ENCODE results near the gene NEK6. TPM values are rescaled to one million over a fixed set of nuclear protein-coding genes. Genes with fewer than 3 reads are reported as not detected.

The NEK6 gene
- total RNA-seq, 1 donor from 2014 or later, result 115 TPM

- H3K9me3 Mint-ChIP-seq (ENCODE audit: unreplicated experiment), result no peaks in the 10 kb centered on the region
- no peak for TF ChIP-seq CTCF (IDR thresholded peaks at IDR 0.05)
- no peak overlapping the region for H3K27ac Mint-ChIP-seq (ENCODE audit: unreplicated experiment)
- no peak for DNase-seq (ENCODE audit: extremely low spot score, unreplicated experiment)
- H3K36me3 Mint-ChIP-seq (ENCODE audit: unreplicated experiment), result peaks cover 15% of the 10 kb centered on the region
- no peaks in the 10 kb centered on the region for H3K27me3 Mint-ChIP-seq (ENCODE audit: unreplicated experiment)
- no peak overlapping the region for H3K4me3 Mint-ChIP-seq (ENCODE audit: unreplicated experiment)
- peaks cover 8% of the 10 kb centered on the region for H3K4me1 Mint-ChIP-seq (ENCODE audit: unreplicated experiment)
Measured at GRCh38 chr9:124363326-124364096, 105.8 kb downstream of the NEK6 start.

GRCh38 chr9:124364141-124364540 lies 106.4 kb downstream of the NEK6 start:
- no peak for DNase-seq (ENCODE audit: extremely low spot score, unreplicated experiment)
- peaks cover 15% of the 10 kb centered on the region for H3K36me3 Mint-ChIP-seq (ENCODE audit: unreplicated experiment)
- no peaks in the 10 kb centered on the region for H3K9me3 Mint-ChIP-seq (ENCODE audit: unreplicated experiment)
- no peak for TF ChIP-seq CTCF (IDR thresholded peaks at IDR 0.05)
- no peak overlapping the region for H3K4me3 Mint-ChIP-seq (ENCODE audit: unreplicated experiment)
- H3K27ac Mint-ChIP-seq (ENCODE audit: unreplicated experiment), result no peak overlapping the region
- H3K27me3 Mint-ChIP-seq (ENCODE audit: unreplicated experiment), result no peaks in the 10 kb centered on the region
- H3K4me1 Mint-ChIP-seq (ENCODE audit: unreplicated experiment), result peaks cover 8% of the 10 kb centered on the region

GRCh38 chr9:124365036-124365435 lies 107.3 kb downstream of the NEK6 start:
- Mint-ChIP-seq H3K4me3 (ENCODE audit: unreplicated experiment) (no peak overlapping the region), H3K27ac (ENCODE audit: unreplicated experiment) (no peak overlapping the region), H3K27me3 (ENCODE audit: unreplicated experiment) (no peaks in the 10 kb centered on the region), H3K36me3 (ENCODE audit: unreplicated experiment) (peaks cover 15% of the 10 kb centered on the region), H3K9me3 (ENCODE audit: unreplicated experiment) (no peaks in the 10 kb centered on the region), H3K4me1 (ENCODE audit: unreplicated experiment) (peaks cover 5% of the 10 kb centered on the region)
- no peak for TF ChIP-seq CTCF (IDR thresholded peaks at IDR 0.05)
- DNase-seq (ENCODE audit: extremely low spot score, unreplicated experiment), result no peak

GRCh38 chr9:124366476-124367220 lies 108.9 kb downstream of the NEK6 start:
- DNase-seq (ENCODE audit: extremely low spot score, unreplicated experiment), result no peak
- Mint-ChIP-seq H3K36me3 (ENCODE audit: unreplicated experiment) (peaks cover 15% of the 10 kb centered on the region), H3K4me3 (ENCODE audit: unreplicated experiment) (no peak overlapping the region), H3K27ac (ENCODE audit: unreplicated experiment) (peak overlapping the region; percentile 9), H3K27me3 (ENCODE audit: unreplicated experiment) (no peaks in the 10 kb centered on the region), H3K4me1 (ENCODE audit: unreplicated experiment) (peaks cover 12% of the 10 kb centered on the region), H3K9me3 (ENCODE audit: unreplicated experiment) (no peaks in the 10 kb centered on the region)
- TF ChIP-seq CTCF (IDR thresholded peaks at IDR 0.05), result no peak

GRCh38 chr9:124368692-124369091 lies 110.9 kb downstream of the NEK6 start:
- no peaks in the 10 kb centered on the region for H3K27me3 Mint-ChIP-seq (ENCODE audit: unreplicated experiment)
- no peak overlapping the region for H3K27ac Mint-ChIP-seq (ENCODE audit: unreplicated experiment)
- H3K9me3 Mint-ChIP-seq (ENCODE audit: unreplicated experiment), result peaks cover 8% of the 10 kb centered on the region
- DNase-seq (ENCODE audit: extremely low spot score, unreplicated experiment), result no peak
- peaks cover 15% of the 10 kb centered on the region for H3K36me3 Mint-ChIP-seq (ENCODE audit: unreplicated experiment)
- no peak overlapping the region for H3K4me3 Mint-ChIP-seq (ENCODE audit: unreplicated experiment)
- H3K4me1 Mint-ChIP-seq (ENCODE audit: unreplicated experiment), result peaks cover 21% of the 10 kb centered on the region
- no peak for TF ChIP-seq CTCF (IDR thresholded peaks at IDR 0.05)

Measured in osteocyte (in vitro differentiated cells).